SIG-M5 treated with dmso at 0.1 percent for 504 hours (cell line): ENCODE measurements around the gene CHP1.
"Not testable (repeated sequence)": the region's sequence is repeated elsewhere in the genome, so short reads cannot be mapped to it uniquely, and the experiment has no call there.

Experiments used
- DNase-seq: peaks from one replicate; lab custom pipeline; 2025; ENCODE audit not compliant: unreplicated experiment; lab: John Stamatoyannopoulos, UW

The CHP1 gene

DNA sequence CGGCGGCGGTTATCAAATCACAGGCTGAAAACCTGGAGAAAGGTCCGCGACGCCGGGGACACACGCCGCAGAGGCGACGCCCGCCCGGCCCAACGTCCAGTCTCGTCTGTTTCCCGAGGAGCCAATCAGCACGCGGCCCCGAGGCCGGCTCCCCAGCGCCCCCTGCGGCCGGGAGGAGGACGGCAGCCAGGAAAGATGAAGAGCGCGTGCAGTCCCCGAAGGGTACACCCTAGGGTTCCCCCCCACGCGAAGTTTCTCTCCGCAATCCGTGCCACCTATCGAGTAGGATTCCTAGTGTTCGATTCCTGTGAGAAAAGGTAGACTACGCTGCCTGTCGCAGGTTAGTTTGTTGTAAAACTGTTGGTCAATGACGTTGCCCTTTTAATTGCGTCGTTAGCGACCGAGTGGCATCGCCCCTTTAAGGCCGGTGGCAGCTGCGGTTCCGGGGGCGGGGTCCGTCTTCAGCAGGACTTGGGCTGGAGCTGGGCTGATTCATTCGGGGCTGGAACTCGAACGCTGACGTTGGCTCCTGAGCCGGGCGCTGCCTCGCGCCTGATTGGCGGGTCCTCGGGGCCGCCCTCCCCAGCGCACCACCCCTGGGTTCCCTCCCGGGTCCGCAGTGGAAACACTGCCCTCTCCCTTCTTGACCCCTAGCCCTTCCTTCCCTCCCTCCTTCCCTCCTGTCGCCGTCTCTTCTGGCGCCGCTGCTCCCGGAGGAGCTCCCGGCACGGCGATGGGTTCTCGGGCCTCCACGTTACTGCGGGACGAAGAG, at the start of gene CHP1, which contains the start of gene EXD1:
Gene CHP1 (plus strand): TSS at position 619 of the 772 bp plus-strand sequence. CDS start 115 bp downstream, at position 734.
Gene EXD1 (minus strand): TSS at position 108 of the 772 bp plus-strand sequence. CDS start 4,182 bp downstream, outside the sequence.
- DNase-seq: peak; percentile 93

DNA sequence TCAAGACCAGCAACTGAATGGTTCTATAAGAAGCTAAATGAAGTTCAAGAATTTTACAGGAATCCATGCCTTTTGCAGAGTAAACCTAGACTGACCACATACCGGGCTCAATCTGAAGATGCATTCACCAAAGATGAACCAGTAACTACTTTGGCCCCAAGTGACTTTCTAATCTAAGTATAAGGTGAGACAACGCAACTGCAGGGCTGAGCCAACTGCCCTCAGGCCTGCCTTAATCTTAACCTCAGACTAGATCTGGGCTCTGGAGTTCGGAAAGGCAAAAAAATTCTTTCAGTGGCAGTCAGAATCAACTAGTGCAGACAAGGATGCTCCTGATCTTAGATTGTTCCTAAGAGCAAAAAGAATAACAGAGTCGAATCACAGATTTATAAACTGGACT, 48.8 kb upstream of the CHP1 start:
- no peak for DNase-seq

DNA sequence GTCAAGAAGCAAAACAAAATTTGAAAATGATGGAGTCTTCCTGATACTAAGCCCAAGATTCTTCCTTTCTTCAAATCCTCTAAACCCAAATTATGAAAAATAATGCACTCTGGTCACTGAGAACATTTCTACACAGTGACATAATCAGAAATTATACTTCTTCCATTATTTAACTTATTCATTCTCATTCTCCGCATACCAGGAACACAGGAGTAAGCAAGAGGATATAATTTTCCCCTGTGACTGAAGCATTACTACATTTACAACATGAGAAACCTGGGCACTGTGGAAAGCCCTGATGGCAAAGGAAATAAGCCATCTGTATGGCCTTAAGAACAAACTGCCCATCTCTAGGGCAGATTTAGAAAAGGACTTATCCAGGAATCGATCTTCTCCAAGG, 47.5 kb upstream of the CHP1 start:
- DNase-seq: no peak

DNA sequence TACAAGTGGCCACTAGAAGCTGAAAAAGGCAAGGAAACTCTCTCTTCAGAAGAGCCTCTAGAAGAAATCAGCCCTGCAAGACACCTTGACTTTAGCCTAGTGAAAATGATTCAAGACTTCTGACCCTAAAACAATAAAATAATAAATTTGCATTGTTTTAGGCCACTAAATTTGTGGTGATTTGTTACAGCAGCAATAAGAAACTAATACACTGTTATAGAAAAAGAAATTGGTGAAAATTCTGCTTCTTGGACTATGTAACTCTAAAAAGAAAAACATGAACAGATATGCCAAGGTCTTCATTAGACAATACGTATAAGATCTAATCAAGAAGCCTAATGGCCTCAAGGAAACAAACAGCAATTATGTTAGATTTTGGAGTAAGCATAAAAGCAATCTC, 36.6 kb upstream of the CHP1 start:
- DNase-seq: no peak

DNA sequence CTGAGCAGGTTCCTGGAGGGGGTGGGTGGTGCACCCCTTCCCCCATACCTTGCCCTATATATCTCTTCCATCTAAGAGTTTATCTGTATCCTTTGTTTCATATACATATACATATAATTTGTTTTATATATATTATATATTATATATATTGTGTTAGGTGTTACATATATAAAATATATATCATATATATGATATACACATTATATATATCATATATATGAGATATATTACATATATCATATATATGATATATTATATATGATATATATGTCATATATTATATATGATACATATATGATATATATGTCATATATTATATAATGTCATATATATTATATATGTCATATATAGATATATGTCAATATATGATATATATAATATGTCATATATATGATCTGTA, 31.6 kb upstream of the CHP1 start:
- DNase-seq: no peak

DNA sequence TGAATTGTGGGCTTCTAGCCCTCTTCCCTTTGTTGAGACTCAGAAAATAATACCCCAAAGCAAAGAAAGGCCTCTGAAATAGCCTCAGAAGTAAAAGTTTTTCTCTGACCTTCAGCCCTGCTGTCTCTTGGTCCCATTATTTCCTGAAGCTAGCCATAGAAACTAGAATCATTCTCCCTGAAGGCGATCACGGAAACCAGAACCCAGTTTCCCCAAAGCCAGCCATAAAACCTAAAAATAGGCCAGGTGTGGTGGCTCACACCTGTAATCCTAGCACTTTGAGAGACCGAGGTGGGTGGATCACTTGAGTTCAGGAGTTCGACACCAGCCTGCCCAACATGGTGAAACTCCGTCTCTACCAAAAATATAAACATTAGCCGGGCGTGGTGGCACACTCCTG, 27.7 kb upstream of the CHP1 start:
- no peak for DNase-seq

DNA sequence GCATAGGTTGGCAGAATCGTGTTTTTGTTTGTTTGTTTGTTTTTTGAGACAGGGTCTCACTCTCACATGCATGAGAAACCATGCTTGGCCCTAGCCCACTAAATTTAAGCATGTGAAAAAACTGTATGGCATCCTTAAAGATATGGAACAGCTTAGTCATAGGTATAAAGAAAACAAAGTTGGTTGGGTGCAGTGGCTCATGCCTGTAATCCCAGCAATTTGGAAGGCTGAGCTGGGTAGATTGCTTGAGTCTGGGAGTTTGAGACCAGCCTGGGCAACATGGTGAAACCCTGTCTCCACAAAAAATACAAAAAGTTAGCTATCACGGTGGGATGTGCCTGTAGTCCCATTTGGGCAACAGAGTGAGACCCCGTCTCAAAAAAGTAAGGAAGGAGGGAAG, 25.8 kb upstream of the CHP1 start:
- no peak for DNase-seq

DNA sequence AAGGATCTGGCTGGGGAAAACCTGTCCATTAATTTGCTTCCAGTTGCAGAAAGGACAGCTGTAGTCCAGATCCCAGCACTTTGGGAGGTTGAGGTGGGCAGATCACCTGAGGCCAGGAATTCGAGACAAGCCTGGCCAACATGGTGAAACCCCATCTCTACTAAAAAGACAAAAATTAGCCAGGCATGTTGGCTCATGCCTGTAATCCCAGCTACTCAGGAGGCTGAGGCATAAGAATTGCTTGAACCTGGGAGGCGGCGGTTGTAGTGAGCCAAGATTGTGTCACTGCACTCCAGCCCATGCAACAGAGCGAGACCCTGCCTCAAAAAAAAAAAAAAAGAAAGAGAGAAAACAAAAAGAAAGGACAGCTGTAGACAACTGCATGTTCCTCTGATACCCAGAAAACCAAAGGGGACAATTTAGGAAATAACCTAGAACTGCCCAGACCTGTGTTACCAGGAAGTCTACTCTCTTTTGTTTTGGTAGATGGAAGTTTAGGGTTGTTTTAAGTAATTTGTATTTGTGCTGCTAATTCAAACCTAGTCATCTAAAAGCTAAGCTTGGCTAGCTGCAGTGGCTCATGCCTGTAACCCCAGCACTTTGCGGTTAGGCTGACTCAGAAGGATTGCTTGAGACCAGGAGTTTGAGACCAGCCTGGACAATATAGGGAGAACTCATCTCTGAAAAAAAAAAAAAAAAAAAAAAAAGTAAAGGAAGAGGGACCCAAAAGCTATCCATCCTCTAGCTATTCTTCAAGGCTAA, 23.2 kb upstream of the CHP1 start:
- no peak for DNase-seq

DNA sequence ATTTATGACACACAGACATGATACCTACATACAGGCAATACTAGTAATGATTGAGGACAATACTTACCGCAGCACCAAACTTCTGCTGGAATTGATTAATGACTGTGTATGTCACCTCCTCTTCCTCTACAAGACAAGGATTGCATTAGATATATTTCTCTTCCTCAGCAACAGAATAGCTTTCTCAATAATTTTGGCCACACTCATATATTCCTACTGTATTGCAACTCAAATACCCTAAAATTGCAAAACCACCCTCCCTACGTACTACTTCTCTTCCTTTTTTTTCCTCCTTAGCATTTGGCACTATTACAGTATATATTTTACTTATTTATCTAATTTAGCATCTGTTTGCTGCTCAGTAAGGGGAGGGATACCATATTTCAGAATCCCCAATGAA, 15.4 kb upstream of the CHP1 start:
- peak; percentile 91 for DNase-seq

DNA sequence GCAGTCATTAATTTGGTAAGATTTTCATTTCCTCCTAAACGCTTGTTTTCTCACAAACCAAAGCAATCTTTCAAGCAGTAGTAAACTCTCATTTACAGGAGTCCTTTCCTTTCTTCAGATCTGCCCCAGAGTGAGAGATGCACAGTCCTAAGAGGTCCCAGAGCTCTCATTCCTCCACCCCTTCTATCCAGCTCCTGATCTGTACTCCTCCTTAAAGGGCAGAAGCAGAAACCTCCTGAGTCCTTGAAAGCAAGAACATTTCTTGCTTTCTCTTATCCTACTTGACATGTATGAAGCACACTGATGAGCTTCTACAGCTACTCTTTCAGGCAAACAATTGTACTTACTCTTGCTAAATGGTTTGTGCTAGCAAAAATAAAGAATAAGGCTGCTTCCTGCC, 12.2 kb upstream of the CHP1 start:
- DNase-seq: no peak

DNA sequence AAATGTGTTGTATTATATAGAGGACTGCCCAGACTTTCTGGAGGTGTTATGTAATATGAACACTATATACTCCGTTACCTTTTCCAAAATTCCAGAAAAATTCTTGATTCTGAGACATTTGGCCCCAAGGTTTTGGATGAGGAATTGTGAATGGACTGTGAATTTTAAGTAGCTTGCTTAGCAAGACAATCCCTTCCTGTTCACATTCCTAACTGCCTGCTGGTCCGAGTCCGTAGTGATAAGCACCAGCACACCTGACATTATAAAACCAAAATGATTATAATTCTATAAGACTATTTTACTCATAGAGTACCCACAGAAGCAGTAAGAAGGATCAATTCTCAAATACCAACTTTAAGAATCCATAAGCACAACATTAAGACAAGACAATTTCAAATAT, 11.7 kb upstream of the CHP1 start:
- DNase-seq: no peak

DNA sequence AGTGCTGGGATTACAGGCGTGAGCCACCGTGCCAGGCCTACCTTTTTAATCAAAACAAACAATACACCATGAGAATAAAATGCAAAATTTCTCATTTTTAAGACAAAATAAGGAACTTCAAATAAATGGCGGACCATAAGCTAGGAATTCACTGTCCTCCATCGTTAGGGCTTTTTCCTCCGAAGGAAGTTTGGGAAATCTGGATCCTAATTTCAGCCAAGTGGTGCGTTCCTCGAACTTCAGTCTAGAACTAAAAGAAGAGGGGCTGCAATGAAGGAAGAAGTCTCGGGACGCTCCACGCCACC, 771 bp upstream of the CHP1 start:
- no peak for DNase-seq

DNA sequence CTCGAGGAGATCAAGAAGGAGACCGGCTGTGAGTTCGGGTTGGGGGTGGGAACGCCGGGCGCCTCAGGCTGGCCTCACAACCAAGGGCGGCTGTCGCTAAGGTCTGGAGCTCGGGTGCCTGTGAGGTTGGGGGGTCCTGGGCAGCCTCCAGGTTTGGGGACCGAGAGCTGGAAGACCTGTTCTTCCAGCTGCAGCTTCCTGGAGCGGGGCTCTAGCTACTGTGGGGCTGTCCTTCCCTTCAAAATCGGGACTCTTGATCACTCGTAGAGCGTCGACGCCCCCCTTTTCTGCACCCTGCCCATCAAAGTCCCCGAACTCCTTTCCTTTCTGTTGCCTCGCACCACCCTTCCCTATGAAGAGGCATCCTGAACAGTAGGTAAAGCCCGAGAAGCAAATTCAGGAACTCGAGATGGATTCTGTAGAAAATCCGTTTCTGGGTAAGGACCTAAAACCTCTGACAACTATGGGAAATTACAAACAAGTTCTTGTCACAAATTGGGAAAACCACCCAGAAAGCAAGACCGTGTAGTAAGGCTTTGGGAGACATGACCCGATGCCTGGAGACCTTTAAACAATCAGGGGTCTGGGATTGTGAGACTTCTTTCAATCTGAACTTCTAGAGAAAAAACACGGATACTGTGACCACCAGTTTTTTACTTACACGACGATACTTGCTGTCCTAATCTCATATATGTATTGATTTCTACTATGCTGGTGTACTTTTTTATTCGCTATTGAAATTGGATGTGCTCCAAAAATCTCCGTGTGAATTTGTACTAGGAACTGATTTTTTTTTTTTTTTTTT, 556 bp downstream of the CHP1 start:
- no peak for DNase-seq

DNA sequence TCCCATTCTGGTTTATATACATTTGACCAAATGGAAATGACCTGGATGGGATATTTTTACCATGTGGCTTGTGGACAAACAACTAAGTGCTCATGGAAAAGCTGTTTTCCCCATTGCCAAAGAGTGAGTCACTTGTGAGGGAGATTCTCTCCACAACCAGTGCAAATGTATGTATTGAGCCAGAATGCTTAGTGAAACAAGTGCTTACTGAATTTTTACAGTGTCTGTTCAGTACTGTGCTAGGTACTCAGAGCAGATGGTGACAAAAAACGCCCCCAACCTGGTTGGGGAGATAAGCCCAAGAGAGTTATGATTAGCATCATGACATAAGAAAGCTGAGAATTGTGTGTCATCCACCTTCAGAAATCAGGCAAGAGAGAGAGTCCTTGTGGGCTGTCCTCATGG, 2.3 kb downstream of the CHP1 start:
- no peak for DNase-seq

DNA sequence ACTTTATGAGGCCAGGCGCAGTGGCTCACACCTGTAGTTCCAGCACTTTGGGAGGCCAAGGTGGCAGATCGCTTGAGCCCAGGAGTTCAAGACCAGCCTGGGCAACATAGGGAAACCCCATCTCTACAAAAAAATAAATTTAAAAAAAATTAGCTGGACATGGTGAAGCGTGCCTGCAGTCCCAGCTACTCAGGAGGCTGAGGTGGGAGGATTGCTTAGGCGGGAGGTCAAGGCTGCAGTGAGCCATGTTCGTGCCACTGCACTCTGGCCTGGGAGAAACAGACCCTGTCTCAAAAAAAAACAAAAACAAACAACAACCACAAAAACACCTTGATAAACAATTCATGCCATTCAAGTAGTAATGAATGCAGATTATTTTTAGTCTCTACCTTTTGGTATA, 4.2 kb downstream of the CHP1 start:
- not testable (repeated sequence) for DNase-seq

DNA sequence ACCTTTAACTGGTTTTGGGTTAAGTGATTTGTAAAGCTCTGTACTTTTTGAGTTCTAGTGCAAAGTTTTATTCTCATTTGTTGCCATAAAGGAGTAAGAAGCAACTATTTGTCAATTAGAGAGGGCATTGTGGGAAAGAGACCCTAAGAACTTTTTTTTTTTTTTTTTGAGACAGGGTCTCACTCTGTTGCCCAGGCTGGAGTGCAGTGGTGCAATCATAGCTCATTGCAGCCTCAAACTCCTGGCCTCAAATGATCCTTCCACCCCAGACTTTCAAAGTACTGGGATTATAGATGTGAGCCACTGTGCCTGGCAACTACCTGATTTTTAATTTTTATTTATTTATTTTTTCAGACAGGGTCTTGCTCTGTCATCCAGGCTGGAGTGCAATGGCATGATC, 4.9 kb downstream of the CHP1 start:
- no peak for DNase-seq

DNA sequence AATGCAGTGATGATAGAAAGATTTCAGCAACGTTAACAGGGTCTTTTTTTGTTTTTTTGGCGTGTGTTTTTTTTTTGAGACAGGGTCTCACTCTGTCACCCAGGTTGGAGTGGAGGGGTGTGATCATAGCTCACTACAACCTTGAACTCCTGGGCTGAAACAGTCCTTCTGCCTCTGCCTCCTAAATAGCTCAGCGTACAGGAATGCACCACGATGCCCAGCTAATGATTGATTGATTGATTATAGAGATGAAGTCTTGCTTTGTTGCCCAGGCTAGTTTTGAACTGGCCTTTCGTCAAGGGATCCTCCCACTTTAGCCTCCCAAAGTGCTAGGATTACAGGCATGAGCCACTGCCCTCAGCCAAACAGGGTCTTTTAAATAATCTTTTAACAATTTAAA, 7.0 kb downstream of the CHP1 start:
- no peak for DNase-seq

DNA sequence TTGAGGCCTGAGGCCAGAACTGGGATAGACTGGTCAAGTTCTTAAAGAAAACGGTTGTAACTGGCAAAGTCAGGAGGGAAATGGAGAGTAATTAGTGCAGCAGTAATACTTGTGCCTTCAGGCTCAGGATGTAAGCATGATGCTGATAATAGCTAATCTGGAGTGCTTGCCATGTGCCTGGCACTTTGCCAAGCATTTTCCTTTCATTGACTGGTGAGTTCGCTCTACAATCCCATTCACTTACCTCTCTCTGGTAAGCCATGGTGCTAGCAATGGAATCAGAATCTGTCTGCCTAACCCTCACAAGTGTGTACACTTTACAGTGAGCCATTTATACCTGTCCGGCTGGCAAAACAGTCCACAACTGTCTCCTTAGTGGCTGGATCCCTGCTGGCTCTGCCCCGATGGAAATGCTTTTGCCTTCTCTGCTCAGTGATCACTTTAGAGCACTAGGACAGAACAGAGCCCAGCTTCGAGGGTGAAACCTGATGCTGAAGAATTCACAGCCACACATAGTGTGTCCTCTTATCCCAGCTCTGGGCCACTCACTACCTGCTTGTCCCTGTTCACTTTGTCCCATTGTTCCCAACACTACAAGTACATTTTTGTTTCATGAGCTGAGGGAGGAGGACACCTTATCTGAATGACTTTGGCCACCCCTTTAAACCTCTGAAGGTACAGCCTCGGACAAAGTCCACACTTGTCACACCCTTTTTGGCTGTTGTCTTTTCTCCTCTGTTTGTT, 10.3 kb downstream of the CHP1 start:
- no peak for DNase-seq

DNA sequence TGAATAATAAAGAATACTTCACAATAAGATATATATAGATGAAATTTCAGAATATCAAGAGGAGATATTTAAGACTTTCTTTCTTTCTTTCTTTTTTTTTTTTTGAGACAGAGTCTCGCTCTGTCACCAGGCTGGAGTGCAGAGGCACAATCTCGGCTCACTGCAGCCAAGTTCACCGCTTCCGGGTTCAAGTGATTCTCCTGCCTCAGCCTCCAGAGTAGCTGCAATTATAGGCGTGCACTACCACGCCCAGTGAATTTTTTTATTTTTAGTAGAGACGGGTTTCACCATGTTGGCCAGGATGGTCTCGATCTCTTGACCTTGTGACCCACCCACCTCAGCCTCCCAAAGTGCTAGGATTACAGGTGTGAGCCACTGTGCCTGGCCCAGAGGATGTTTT, 19.7 kb downstream of the CHP1 start:
- DNase-seq: not testable (repeated sequence)

DNA sequence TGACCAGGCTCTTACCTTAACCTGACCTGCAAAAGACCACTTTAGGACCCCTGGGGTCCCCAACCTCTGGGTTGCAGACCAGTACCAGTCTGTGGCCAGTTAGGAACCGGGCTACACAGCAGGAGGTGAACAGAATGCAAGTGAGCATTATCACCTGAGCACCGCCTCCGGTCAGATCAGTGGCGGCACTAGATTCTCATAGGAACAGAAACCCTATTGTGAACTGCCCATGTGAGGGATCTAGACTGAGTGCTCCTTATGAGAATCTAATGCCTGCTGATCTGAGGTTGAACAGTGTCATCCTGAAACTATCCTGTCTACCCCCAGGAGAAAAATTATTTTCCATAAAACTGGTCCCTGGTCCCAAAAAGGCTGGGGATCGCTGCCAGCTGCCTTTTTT, 20.3 kb downstream of the CHP1 start:
- DNase-seq: no peak

DNA sequence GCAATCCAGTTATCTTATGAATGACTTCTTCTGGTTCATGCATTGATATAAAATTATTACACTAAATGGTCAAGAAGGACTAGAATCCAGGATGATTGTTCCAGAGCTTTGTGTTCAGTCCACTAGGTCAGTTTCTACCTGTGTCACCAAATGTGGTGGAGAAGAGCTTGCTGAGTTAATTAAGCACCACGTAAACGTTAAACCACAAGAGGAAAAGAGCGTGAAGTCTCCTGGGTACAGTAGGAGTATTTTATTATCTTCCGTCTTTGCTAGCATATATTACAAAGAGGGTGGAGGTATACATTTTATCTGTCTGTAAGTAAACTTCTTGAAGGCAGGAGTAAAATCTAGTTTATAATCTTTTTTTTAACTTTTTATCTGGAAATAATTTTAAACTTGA, 23.5 kb downstream of the CHP1 start:
- no peak for DNase-seq
